ENCODE measurements around the gene TMCC3.

DNA sequence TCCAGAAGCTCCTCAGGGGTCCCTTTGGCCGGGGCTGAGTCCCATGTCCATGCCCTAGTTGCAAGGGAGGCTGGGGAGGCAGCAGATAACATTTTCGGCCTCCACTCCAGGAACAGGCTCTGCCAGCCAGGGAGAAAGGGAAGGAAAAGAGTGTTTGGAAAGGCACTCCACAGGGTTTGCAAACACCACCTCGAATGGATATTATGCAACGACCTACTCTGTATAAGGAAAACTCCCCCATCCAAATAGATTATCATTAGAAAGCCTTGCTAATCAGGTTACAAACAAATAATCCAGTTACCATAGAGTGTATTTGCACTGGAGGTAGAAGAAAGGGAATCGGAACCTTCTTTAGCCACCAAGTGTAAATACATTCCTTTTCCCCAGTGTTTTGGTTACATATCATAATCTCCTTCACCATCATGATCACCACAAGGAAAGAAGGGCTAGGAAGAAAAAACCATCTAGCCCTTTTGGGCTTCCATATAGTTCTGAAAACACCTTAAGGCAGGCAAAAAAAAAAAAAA lies 40.4 kb downstream of the TMCC3 start:
- TF ChIP-seq POLR2A (IDR thresholded peaks at IDR 0.05) (no peak), CTCF (IDR thresholded peaks at IDR 0.05) (no peak)

Data from vagina (tissue), 2 donors.